BJ (cell line): Measurements from ENCODE around the gene LRP1B. TPM values are rescaled to one million over a fixed set of nuclear protein-coding genes. Genes with fewer than 3 reads are reported as not detected.

ENCODE experiments used
- CTCF ChIA-PET: fragments of 350-600 bp; formaldehyde crosslinking; extraction: SDS; loops from one replicate; lab custom pipeline; 2021; ENCODE audit warnings: antibody characterized with exemption, inconsistent platforms; lab: Yijun Ruan, JAX
- POLR2A ChIA-PET: fragments of 300-600 bp; sonication (Branson Sonifier 250); formaldehyde crosslinking; extraction: SDS; loops from one replicate; lab custom pipeline; 2021; ENCODE audit warnings: antibody characterized with exemption; lab: Charles Lee
- DNase-seq: peaks from one replicate; pipeline ENCODE4 v3.0.0-alpha.2; 2011; ENCODE audit warnings: low read depth
- H3K27me3 ChIP-seq: 2 replicates; pipeline ENCODE4 v1.6.0; 2011; ENCODE audit warnings: low read length; ENCODE audit not compliant: control insufficient read depth, insufficient read depth
- H3K36me3 ChIP-seq: 2 replicates; pipeline ENCODE4 v1.5.1; 2011; ENCODE audit warnings: low read length; ENCODE audit not compliant: control insufficient read depth, insufficient read depth
- H3K4me3 ChIP-seq: 2 replicates; pipeline ENCODE4 v1.5.1; 2011; ENCODE audit warnings: low read depth, mild to moderate bottlenecking, control low read depth, low read length
- polyA plus RNA-seq: library from polyadenylated mRNA; depleted of rRNA; stranded (reverse); fragments of >200 nt; gene quantifications from 2 replicates; pipeline ENCODE4 v1.2.3, GENCODE V29; 2011
- TF ChIP-seq, protein P1 (sequence below): IDR thresholded peaks from 2 replicates; pipeline ENCODE4 v1.5.1; 2011; ENCODE audit warnings: low read depth, mild to moderate bottlenecking, control low read depth, inconsistent platforms, low read length, moderate library complexity; ENCODE audit not compliant: insufficient read depth

The LRP1B gene
- polyA plus RNA-seq, 1 experiment: 0.04 TPM

DNA sequence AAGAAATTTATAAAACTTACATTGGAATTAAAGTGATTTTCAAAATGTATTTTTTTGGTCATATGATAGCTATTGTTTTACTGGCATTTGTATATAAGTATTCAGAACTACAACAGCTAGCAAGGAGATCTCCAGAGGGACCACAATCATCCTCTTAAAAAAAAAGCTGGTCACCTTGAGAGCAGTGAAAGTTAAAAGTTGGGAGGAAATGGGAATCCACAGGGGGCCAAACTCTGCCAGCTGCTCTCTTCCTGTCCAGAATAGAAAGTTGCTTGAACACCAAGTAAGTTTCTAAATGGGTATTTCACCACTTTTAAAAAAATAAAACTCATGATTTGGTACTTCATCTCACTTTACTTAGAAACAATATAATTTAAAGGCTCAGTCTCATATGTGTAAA lies 1025.1 kb downstream of the LRP1B start:
- no peak for DNase-seq
- TF ChIP-seq, protein P1, sequence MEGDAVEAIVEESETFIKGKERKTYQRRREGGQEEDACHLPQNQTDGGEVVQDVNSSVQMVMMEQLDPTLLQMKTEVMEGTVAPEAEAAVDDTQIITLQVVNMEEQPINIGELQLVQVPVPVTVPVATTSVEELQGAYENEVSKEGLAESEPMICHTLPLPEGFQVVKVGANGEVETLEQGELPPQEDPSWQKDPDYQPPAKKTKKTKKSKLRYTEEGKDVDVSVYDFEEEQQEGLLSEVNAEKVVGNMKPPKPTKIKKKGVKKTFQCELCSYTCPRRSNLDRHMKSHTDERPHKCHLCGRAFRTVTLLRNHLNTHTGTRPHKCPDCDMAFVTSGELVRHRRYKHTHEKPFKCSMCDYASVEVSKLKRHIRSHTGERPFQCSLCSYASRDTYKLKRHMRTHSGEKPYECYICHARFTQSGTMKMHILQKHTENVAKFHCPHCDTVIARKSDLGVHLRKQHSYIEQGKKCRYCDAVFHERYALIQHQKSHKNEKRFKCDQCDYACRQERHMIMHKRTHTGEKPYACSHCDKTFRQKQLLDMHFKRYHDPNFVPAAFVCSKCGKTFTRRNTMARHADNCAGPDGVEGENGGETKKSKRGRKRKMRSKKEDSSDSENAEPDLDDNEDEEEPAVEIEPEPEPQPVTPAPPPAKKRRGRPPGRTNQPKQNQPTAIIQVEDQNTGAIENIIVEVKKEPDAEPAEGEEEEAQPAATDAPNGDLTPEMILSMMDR: no peak
- no peaks in the 10 kb centered on the region for H3K36me3 ChIP-seq
- no peaks in the 10 kb centered on the region for H3K27me3 ChIP-seq
- ChIA-PET CTCF (interaction anchor here (0.9 to 1.1 kb wide), 3 partner anchors 11 to 139 kb away, joined by 3 read pairs; no protein-coding TSS in a partner anchor), POLR2A (no interaction called here)
- H3K4me3 ChIP-seq: no peak overlapping the region

DNA sequence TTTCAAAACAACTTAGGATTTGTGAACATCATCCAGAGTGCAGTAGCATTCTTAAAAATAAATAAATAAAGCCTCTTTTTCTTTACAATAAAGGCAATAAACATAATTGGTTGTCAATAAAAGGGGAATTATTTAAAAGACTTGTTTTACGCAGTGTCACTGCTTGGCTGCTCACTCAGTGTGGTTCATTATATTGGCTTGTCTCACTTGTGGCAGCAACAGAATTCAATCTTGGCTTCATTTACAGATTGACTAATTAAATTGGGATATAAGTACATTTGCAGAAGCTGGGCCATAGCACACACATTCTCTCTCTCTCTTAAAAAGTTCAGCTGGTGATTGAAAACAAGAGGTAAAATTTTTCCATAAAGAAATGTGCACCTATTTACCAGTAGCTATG lies 1027.6 kb downstream of the LRP1B start:
- ChIA-PET CTCF (interaction anchor here (0.8 kb wide), 1 partner anchor 11 kb away, joined by 3 read pairs; no protein-coding TSS in a partner anchor), POLR2A (interaction anchor here (0.6 kb wide), 1 partner anchor 9 kb away, joined by 3 read pairs; no protein-coding TSS in a partner anchor)
- DNase-seq: no peak
- H3K36me3 ChIP-seq: no peaks in the 10 kb centered on the region
- no peak overlapping the region for H3K4me3 ChIP-seq
- TF ChIP-seq, protein P1: no peak
- no peaks in the 10 kb centered on the region for H3K27me3 ChIP-seq

DNA sequence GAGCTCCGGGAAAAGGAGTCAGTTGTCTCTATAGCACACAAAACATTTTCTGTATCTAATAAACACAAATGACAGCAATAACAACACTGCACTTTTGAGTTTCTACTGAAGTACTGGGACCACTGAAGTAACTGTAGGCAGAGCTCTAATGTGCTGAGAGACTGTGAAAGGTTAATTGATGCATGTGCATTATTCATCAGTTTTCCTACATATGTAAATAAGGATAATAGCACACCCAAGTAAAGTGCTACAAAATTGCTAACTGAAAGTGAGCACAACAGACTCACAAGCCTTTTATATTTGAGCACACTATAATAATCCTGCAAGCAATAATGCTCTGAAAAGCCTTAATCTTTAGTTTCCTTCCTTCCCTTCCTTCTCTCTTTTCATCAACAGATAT lies 1051.6 kb downstream of the LRP1B start:
- CTCF ChIA-PET: no interaction called here
- no peak overlapping the region for H3K4me3 ChIP-seq
- TF ChIP-seq, protein P1: no peak
- POLR2A ChIA-PET: no interaction called here
- H3K27me3 ChIP-seq: no peaks in the 10 kb centered on the region
- no peak for DNase-seq
- no peaks in the 10 kb centered on the region for H3K36me3 ChIP-seq

DNA sequence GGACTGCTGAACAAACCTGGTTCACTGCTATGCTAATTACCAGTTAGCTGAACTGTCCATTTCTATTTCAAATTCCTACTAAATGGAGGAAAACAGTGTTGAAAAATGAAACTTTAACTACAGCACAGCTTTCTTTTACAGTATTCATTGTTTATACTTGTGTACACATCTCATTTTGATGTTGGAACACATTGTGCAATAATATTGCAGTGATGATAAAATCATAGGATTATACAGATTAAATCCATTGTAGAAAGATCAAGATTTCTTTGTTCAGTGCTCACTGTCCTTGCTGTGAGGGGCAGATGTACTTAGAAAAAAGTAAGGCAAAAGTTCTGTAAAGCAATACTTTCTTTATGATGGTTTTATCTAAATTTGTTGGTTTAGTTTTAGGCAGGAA lies 1055.1 kb downstream of the LRP1B start:
- ChIA-PET POLR2A (no interaction called here), CTCF (no interaction called here)
- Histone ChIP-seq H3K27me3 (no peaks in the 10 kb centered on the region), H3K4me3 (no peak overlapping the region), H3K36me3 (no peaks in the 10 kb centered on the region)
- DNase-seq: no peak
- TF ChIP-seq, protein P1: no peak

DNA sequence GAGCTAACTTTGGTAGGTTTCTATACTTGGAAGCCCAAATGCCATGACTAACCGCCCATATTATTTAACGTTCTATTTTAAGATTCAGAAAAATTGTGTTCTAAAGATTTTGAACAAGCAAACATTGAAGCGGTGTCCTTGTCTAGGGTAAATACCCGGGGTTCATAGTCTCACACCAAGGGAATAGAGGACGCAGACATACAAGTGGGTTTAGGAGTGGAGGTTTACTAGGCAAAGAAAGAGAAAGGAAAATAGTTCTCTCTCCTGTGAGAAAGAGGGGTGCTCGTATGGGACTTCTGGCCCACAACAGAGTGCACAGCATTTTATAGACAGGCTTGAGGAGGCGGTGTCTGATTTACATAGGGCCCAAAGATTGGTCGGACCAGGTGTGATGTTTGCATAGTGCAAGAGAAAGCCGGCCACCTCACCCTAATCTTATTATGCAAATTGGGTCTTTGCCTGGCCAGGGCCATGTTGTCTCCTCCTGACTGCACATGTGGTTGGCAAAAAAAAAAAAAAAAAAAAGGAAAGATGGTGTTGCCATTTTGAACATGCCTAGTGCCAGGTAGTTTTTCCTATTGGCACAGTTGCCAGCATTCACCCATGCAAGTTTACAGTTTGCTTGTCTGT lies 1062.6 kb downstream of the LRP1B start:
- no peak for DNase-seq
- Histone ChIP-seq H3K4me3 (no peak overlapping the region), H3K27me3 (no peaks in the 10 kb centered on the region), H3K36me3 (no peaks in the 10 kb centered on the region)
- CTCF ChIA-PET: no interaction called here
- TF ChIP-seq, protein P1: no peak
- POLR2A ChIA-PET: no interaction called here
